ENCODE data around the gene PTPRJ. TPM values are rescaled to one million over a fixed set of nuclear protein-coding genes. Genes with fewer than 3 reads are reported as not detected.
A peak's percentile ranks its signal among the peaks of the same experiment; 100 is the strongest.

Gene PTPRJ
- total RNA-seq, 1 experiment from 2014 or later = 0.30 TPM

- H3K9me3 Mint-ChIP-seq (ENCODE audit: unreplicated experiment) = no peaks in the 10 kb centered on the region
- H3K27ac Mint-ChIP-seq (ENCODE audit: low read depth, unreplicated experiment) = no peak overlapping the region
- peaks cover 6% of the 10 kb centered on the region for H3K36me3 Mint-ChIP-seq (ENCODE audit: insufficient read depth, unreplicated experiment)
- peaks cover 5% of the 10 kb centered on the region for H3K4me1 Mint-ChIP-seq (ENCODE audit: insufficient read depth, unreplicated experiment)
- BruUV-seq (replicated peaks) = no TSS peak
- no peaks in the 10 kb centered on the region for H3K27me3 Mint-ChIP-seq (ENCODE audit: insufficient read depth, unreplicated experiment)
- intact Hi-C loops (cut with micrococcal nuclease) = no loop called here
- no peak for DNase-seq (ENCODE audit: unreplicated experiment)
- ChIA-PET CTCF (interaction anchor here (0.5 to 2.1 kb wide), 3 partner anchors 95 to 1471 kb away, joined by 3 to 7 read pairs (median 3); no protein-coding TSS in a partner anchor), POLR2A (no interaction called here)
- H3K4me3 Mint-ChIP-seq (ENCODE audit: unreplicated experiment) = no peak overlapping the region
- no peak for TF ChIP-seq CTCF (IDR thresholded peaks at IDR 0.05; ENCODE audit: unreplicated experiment)
Observed at GRCh38 chr11:47991266-47991830, 11.0 kb downstream of the PTPRJ start.

- no peaks in the 10 kb centered on the region for H3K27me3 Mint-ChIP-seq (ENCODE audit: insufficient read depth, unreplicated experiment)
- H3K4me1 Mint-ChIP-seq (ENCODE audit: insufficient read depth, unreplicated experiment) = peaks cover 5% of the 10 kb centered on the region
- no TSS peak for BruUV-seq (replicated peaks)
- no peak for TF ChIP-seq CTCF (IDR thresholded peaks at IDR 0.05; ENCODE audit: unreplicated experiment)
- intact Hi-C loops (cut with micrococcal nuclease) = no loop called here
- H3K9me3 Mint-ChIP-seq (ENCODE audit: unreplicated experiment) = no peaks in the 10 kb centered on the region
- no peak overlapping the region for H3K27ac Mint-ChIP-seq (ENCODE audit: low read depth, unreplicated experiment)
- DNase-seq (ENCODE audit: unreplicated experiment) = no peak
- peaks cover 6% of the 10 kb centered on the region for H3K36me3 Mint-ChIP-seq (ENCODE audit: insufficient read depth, unreplicated experiment)
- ChIA-PET CTCF (interaction anchor here (0.5 to 2.1 kb wide), 3 partner anchors 95 to 1472 kb away, joined by 3 to 7 read pairs (median 3); no protein-coding TSS in a partner anchor), POLR2A (no interaction called here)
- H3K4me3 Mint-ChIP-seq (ENCODE audit: unreplicated experiment) = no peak overlapping the region
Observed at GRCh38 chr11:47991894-47992293, 11.5 kb downstream of the PTPRJ start.

GRCh38 chr11:47992959-47993820 is 12.8 kb downstream of the PTPRJ start:
- Mint-ChIP-seq H3K27me3 (ENCODE audit: insufficient read depth, unreplicated experiment) (no peaks in the 10 kb centered on the region), H3K4me3 (ENCODE audit: unreplicated experiment) (no peak overlapping the region), H3K9me3 (ENCODE audit: unreplicated experiment) (no peaks in the 10 kb centered on the region), H3K36me3 (ENCODE audit: insufficient read depth, unreplicated experiment) (no peaks in the 10 kb centered on the region), H3K27ac (ENCODE audit: low read depth, unreplicated experiment) (no peak overlapping the region), H3K4me1 (ENCODE audit: insufficient read depth, unreplicated experiment) (peaks cover 5% of the 10 kb centered on the region)
- peak; percentile 63 for DNase-seq (ENCODE audit: unreplicated experiment)
- POLR2A ChIA-PET = interaction anchor here (0.6 to 1.4 kb wide), 3 partner anchors 74 to 1591 kb away, joined by 3 to 4 read pairs (median 3); no protein-coding TSS in a partner anchor
- no TSS peak for BruUV-seq (replicated peaks)
- TF ChIP-seq CTCF (IDR thresholded peaks at IDR 0.05; ENCODE audit: unreplicated experiment) = no peak
- CTCF ChIA-PET = interaction anchor here (1.1 to 2.1 kb wide), 2 partner anchors 24 to 116 kb away, joined by 3 to 7 read pairs; no protein-coding TSS in a partner anchor
- intact Hi-C loops (cut with micrococcal nuclease) = no loop called here

GRCh38 chr11:47994417-47994816 is 14.1 kb downstream of the PTPRJ start:
- Mint-ChIP-seq H3K27ac (ENCODE audit: low read depth, unreplicated experiment) (no peak overlapping the region), H3K36me3 (ENCODE audit: insufficient read depth, unreplicated experiment) (no peaks in the 10 kb centered on the region), H3K4me3 (ENCODE audit: unreplicated experiment) (no peak overlapping the region), H3K4me1 (ENCODE audit: insufficient read depth, unreplicated experiment) (peaks cover 5% of the 10 kb centered on the region), H3K9me3 (ENCODE audit: unreplicated experiment) (no peaks in the 10 kb centered on the region), H3K27me3 (ENCODE audit: insufficient read depth, unreplicated experiment) (no peaks in the 10 kb centered on the region)
- TF ChIP-seq CTCF (IDR thresholded peaks at IDR 0.05; ENCODE audit: unreplicated experiment) = no peak
- ChIA-PET POLR2A (interaction anchor here (1.2 kb wide), 1 partner anchor 135 kb away, joined by 3 read pairs; no protein-coding TSS in a partner anchor), CTCF (interaction anchor here (0.7 to 1.1 kb wide), 2 partner anchors 23 to 105 kb away, joined by 3 read pairs; no protein-coding TSS in a partner anchor)
- no TSS peak for BruUV-seq (replicated peaks)
- DNase-seq (ENCODE audit: unreplicated experiment) = no peak
- intact Hi-C loops (cut with micrococcal nuclease) = no loop called here

All from MCF 10A (cell line).